ENCODE measurements around the gene SPATC1L.

The SPATC1L gene

DNA sequence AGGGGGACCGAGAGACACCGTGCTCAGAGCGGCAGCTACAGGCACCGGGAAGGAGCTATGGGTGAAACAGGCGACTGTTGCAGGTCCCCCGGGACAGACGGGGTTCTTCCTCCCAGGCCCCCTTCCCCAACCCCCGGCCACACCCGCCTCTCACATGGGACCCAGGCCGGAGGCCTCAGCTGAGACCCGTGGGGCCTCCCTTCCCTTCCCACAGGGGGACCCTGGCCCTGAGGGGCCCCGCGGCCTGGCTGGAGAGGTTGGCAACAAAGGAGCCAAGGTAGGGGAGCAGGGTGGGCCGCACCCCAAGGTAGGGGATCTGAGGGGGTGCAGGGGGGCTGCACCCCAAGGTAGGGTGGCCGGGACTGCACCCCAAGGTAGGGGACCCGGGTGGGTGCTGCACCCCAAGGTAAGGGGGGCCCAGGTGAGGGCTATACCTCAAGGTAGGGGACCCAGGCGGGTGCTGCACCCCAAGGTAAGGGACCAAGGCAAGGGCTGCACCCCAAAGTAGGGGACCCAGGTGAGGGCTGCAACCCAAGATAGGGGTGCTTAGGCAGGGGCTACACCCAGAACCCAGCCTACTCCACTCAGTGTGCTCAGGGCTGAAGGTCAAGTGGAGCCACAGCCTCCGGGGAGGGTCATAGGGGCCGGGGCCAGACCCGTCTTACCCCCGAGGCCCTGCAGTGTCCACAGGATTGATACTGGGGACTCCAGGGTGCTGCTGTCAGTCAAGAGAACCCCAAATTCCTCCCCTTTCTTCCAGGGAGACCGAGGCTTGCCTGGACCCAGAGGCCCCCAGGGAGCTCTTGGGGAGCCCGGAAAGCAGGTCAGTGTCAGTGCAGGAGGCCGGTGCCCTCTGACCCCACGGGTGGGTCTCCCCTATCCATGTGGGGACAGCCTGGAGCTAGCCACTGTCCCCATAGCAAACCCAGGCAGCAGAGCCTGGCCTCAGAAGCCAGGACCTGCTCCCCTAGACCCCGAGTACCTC is 63.7 kb downstream of the SPATC1L start:
- DNase-seq (ENCODE audit: low spot score): no peak

- DNase-seq (ENCODE audit: low spot score): no peak
Observed at GRCh38 chr21:46119637-46120271, 64.5 kb downstream of the SPATC1L start.

GRCh38 chr21:46119144-46119636 is 65.1 kb downstream of the SPATC1L start:
- DNase-seq (ENCODE audit: low spot score): no peak

DNA sequence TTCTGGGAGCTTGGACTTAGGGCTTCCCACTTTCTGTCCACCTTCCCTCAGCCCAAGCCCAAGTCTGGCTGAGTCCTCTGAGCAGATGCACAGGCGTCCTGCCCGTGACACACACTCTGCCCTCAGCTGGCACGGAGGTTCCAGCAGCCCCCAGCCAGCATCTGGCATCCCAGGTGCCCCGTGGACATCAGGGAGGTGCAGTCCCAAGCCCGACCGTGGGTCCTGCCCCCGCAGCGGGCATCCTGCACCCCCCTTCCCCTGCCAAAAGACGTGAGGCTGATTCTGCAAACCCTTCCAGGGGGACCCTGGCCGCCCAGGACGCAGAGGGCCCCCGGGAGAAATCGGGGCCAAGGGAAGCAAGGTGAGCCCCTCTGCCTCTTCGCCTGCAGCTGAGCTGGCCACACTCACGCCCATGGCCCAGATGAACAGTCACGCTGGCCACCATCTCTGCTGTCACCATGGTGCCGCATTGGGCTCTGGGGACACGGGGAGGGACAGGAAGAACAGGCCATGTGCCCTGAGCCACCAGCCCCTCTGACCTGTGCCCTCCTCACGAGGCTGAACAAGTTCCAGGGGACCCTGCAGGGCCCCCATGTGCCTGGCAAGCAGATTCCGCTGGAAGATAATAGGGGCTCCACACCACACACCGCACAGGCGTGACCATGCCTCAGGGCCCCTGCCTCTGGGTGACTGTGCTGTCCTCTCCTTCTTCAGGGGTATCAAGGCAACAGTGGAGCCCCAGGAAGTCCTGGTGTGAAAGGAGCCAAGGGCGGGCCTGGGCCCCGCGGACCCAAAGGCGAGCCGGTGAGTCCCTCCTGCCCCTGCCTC is 65.7 kb downstream of the SPATC1L start:
- DNase-seq (ENCODE audit: low spot score): no peak

DNA sequence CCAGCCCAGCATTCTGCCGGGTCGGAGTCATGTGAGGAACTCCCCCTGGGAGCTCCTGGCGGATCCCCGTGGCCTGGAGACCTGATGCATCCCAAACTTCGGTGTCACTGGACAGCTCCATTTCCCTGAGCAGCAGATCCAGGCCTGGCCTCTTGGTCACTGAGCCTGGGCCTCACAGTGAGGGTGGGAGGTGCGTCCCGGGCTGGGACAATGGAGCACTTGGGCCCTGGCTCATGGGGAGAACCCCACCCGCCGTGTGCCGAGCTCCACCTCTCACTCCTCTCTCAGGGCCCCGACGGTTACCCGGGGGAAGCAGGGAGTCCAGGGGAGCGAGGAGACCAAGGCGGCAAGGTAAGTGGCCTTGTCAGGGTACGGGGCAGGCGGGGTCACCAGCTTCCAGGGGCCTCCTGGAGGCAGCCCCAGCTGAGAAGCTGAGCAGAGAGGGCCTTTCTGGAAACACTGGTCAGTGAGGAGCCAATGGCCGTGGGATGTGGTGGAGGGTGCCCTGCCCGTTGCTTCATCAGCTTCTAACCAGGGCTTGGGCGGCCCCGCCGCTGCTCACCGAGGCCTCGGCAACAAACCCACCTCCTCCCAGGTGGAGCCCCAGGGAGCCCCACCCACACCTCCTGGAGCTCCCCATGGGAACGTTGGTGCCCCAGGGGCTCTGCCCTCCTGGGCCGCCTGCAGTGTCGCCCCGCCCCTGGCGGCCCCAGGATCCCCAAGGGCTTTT is 66.5 kb downstream of the SPATC1L start:
- no peak for DNase-seq (ENCODE audit: low spot score)

- DNase-seq (ENCODE audit: low spot score): no peak
Observed at GRCh38 chr21:46116776-46117585, 67.3 kb downstream of the SPATC1L start.

DNA sequence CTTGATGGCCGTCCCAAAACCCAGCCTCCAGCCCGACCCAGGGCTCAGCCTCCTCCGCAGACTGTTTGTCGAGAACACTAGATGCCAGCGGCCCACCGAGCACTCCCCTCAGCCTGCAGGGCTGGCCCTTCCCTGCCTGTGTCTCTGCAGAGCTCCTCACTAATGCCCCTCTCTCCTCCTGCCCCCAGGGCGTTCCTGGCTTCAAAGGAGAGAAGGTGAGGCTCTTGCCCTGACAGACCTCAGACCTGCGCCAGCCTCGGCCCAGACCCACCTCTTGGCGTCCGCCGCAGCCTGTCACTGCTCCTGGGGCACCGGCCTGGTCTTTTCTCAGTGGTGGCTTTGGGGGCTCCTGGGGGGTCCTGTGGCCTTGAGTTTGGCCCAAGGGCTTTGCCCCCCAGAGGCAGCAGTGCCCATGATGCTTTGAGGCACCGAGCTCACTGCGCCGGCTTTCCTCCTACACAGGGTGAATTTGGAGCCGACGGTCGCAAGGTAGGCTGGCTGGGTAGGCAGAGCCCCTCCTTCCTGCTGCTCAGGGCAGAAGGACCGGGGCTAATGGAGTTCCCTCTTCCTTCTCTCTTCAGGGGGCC is 68.0 kb downstream of the SPATC1L start:
- DNase-seq (ENCODE audit: low spot score): no peak

DNA sequence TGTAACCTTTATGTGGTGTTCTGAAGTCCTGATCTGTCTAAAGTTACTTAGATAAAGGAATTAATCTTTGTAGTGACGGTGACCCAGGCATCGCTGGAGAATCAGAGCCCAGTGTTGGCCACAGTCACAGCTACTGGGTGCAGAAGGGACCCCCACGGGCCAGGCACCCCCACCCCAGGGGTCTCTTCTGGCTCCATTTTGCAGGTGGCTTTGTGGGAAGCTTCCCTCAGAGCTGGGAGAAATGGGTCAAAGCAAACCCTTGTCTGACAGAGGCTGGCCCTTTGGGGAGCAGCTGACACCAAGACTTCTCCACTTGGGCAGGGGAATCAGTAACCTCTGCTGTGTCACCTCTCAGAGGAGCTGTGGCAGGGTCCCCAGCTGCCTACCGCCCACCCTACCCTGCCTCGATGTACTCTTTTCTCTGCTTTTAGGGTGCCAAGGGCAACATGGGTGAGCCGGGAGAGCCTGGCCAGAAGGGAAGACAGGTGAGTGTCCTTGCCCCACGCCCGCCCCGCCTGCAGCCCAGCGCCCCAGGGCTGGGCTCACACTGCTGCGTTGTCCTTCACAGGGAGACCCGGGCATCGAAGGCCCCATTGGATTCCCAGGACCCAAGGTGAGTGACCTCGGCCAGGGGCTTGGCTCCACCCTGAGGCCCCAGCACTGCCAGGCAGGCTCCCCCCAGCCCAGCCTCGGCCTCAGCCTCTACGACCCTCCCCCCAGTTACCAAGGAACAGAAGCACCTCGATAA is 68.6 kb downstream of the SPATC1L start:
- no peak for DNase-seq (ENCODE audit: low spot score)

DNA sequence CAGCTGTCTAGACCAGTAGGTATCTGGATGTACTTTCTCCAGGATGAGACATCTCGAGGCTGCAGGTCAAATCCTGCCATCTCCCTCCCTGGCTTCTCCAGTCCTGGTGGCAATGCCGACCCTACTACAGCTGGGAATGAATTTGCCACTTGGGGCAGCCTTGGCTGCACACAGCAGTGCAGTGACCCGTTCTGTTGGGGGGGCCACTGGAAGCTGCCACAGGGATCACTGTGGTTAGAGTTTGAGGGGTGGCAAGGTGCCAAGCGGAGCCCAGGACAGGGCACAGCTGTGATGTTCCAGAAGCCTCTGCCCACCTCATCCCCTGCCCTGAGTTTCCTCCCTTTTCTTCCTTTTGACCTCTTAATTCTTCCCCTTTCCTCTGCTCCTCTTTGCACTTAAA is 69.3 kb downstream of the SPATC1L start:
- DNase-seq (ENCODE audit: low spot score): no peak

DNA sequence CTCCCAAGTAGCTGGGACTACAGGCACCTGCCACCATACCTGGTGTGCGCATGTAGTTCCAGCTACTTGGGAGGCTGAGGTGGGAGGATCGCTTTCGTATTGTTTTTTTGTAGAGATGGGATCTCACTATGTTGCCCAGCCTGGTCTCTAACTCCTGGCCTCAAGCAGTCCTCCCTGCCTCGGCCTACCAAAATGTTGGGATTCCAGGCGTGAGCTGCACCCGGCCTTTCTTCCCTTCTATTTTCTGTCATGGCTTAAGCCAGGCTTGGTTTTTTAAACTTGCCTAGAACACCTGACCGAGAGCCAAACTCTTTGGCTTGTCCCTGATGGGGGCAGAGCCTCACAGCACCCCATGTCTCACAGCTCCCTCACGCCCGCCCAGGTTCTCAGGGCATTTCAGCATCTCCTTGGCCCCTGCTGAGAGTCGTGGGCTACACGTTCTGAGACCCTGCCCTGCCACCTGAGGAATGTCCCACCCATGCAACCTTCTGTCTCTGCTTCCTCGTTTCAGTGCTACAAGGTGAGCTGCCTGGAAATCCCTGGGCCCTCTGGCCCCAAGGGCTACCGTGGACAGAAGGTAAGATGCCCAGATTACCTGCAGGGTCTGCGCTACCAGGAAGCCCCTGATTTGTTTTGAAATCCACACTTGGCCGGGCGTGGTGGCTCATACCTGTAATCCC is 70.6 kb downstream of the SPATC1L start:
- DNase-seq (ENCODE audit: low spot score): no peak

- no peak for DNase-seq (ENCODE audit: low spot score)
Observed at GRCh38 chr21:46112725-46113215, 71.5 kb downstream of the SPATC1L start.

GRCh38 chr21:46111857-46112724 is 72.2 kb downstream of the SPATC1L start:
- DNase-seq (ENCODE audit: low spot score): no peak

DNA sequence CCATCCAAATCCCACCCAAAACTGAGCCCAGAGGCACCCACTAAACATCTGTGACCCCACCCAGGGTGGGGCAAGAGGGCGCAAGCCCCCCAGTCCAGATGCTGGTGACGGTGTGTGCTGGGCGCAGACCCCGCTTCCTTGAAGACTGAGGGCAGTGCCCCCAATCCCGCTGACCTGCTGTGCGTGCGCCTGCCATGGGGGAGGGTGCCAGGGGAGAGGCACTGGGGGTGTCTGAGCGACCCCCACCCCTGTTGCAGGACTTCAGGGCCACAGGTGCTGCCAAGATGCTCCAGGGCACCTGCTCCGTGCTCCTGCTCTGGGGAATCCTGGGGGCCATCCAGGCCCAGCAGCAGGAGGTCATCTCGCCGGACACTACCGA is 73.1 kb downstream of the SPATC1L start:
- no peak for DNase-seq (ENCODE audit: low spot score)

Measured in CD4-positive, alpha-beta T cell treated with Interleukin-15 for 4 hours (primary cell).